Right ventricle myocardium superior (tissue), 1 donor: ENCODE results near the gene VPS13D. TPM values are rescaled to one million over a fixed set of nuclear protein-coding genes. Genes with fewer than 3 reads are reported as not detected.

Source experiments
- ATAC-seq: fragments of 200-7000 bp; cut with Tn5 transposase; one replicate; pipeline ENCODE4 v1.9.1; 2020; ENCODE audit warnings: mild to moderate bottlenecking; ENCODE audit not compliant: poor library complexity
- DNase-seq: peaks from one replicate; pipeline ENCODE4 v3.0.0-alpha.2; 2020
- intact Hi-C: fragments of 100-400 bp; cut with DNase I; formaldehyde crosslinking; loops from one replicate; pipeline ENCODE4 v1.11.2; 2022
- total RNA-seq: library from RNA; stranded (reverse); fragmentation: NEBNext Ultra II Directional; extraction: Animal tissue kit (Norgen Biotek cat#: 25700); gene quantifications from one replicate; pipeline ENCODE4 v1.2.1, GENCODE V29; 2021
- donor health status: DM: no; HTN: yes; CAD: no; lungs with severe emphysema.

The VPS13D gene
- total RNA-seq, 1 donor from 2014 or later: 63.3 TPM

GRCh38 chr1:12341667-12342066, 111.8 kb downstream of the VPS13D start:
- ATAC-seq (no peak), DNase-seq (no peak)
- intact Hi-C loops: no loop called here

GRCh38 chr1:12342401-12343003, 112.7 kb downstream of the VPS13D start:
- ATAC-seq: peak; percentile 51
- DNase-seq: no peak
- intact Hi-C loops: no loop called here

- no peak for DNase-seq
- intact Hi-C loops: no loop called here
- no peak for ATAC-seq
These were observed 114.1 kb downstream of the VPS13D start for GRCh38 chr1:12343823-12344487.

- intact Hi-C loops: no loop called here
- DNase-seq: peak; percentile 50
- ATAC-seq: peak; percentile 62
These were observed 114.9 kb downstream of the VPS13D start for GRCh38 chr1:12344596-12345349.

- ATAC-seq: peak; percentile 11
These were observed 115.8 kb downstream of the VPS13D start for GRCh38 chr1:12345350-12346217.

GRCh38 chr1:12346483-12347151, 116.8 kb downstream of the VPS13D start:
- DNase-seq (no peak), ATAC-seq (no peak)
- intact Hi-C loops: no loop called here

More at GRCh38 chr1:12345350-12346217, 115.8 kb downstream of the VPS13D start:
- no peak for DNase-seq
- intact Hi-C loops: no loop called here

- intact Hi-C loops: no loop called here
- ATAC-seq: no peak
These were observed 118.3 kb downstream of the VPS13D start for GRCh38 chr1:12348113-12348512.

GRCh38 chr1:12353981-12354380, 124.2 kb downstream of the VPS13D start:
- DNase-seq: no peak
- no peak for ATAC-seq
- intact Hi-C loops: no loop called here

More at GRCh38 chr1:12348113-12348512, 118.3 kb downstream of the VPS13D start:
- DNase-seq: no peak

GRCh38 chr1:12356004-12356890, 126.4 kb downstream of the VPS13D start:
- ATAC-seq: peak; percentile 66
- DNase-seq: no peak
- intact Hi-C loops: no loop called here

- no peak for ATAC-seq
- DNase-seq: no peak
- intact Hi-C loops: no loop called here
These were observed 128.7 kb downstream of the VPS13D start for GRCh38 chr1:12358499-12358898.

GRCh38 chr1:12359359-12360133, 129.7 kb downstream of the VPS13D start:
- intact Hi-C loops: no loop called here
- no peak for DNase-seq
- peak; percentile 67 for ATAC-seq

GRCh38 chr1:12368646-12369045, 138.8 kb downstream of the VPS13D start:
- DNase-seq (no peak), ATAC-seq (no peak)
- intact Hi-C loops: no loop called here

GRCh38 chr1:12369258-12369657, 139.4 kb downstream of the VPS13D start:
- DNase-seq (no peak), ATAC-seq (no peak)
- intact Hi-C loops: no loop called here

GRCh38 chr1:12370333-12370975, 140.6 kb downstream of the VPS13D start:
- DNase-seq (no peak), ATAC-seq (no peak)
- intact Hi-C loops: no loop called here

- no peak for DNase-seq
- ATAC-seq: no peak
- intact Hi-C loops: no loop called here
These were observed 141.2 kb downstream of the VPS13D start for GRCh38 chr1:12371053-12371452.

GRCh38 chr1:12372180-12372579, 142.3 kb downstream of the VPS13D start:
- ATAC-seq (no peak), DNase-seq (no peak)
- intact Hi-C loops: no loop called here
